ENCODE results near the gene RETSAT.
"Not testable (repeated sequence)": the region's sequence is repeated elsewhere in the genome, so short reads cannot be mapped to it uniquely, and the experiment has no call there.

Gene RETSAT

GRCh38 chr2:85378257-85378656 lies 23.9 kb upstream of the RETSAT start:
- no peak for DNase-seq (ENCODE audit: low read depth in 2 of 2)

GRCh38 chr2:85377083-85377482 lies 22.8 kb upstream of the RETSAT start:
- DNase-seq (ENCODE audit: low read depth in 2 of 2) = no peak

- no peak for DNase-seq (ENCODE audit: low read depth in 2 of 2)
Observed at GRCh38 chr2:85376291-85377065, 22.1 kb upstream of the RETSAT start.

- no peak for DNase-seq (ENCODE audit: low read depth in 2 of 2)
Observed at GRCh38 chr2:85371045-85371444, 16.7 kb upstream of the RETSAT start.

- no peak for DNase-seq (ENCODE audit: low read depth in 2 of 2)
Observed at GRCh38 chr2:85369500-85369899, 15.2 kb upstream of the RETSAT start.

GRCh38 chr2:85368921-85369320 lies 14.6 kb upstream of the RETSAT start:
- no peak for DNase-seq (ENCODE audit: low read depth in 2 of 2)

GRCh38 chr2:85367180-85367579 lies 12.9 kb upstream of the RETSAT start:
- DNase-seq (ENCODE audit: low read depth in 2 of 2) = no peak

- DNase-seq (ENCODE audit: low read depth in 2 of 2) = not testable (repeated sequence)
Observed at GRCh38 chr2:85362653-85363387, 8.5 kb upstream of the RETSAT start.

- DNase-seq (ENCODE audit: low read depth in 2 of 2) = no peak
Observed at GRCh38 chr2:85357736-85358135, 3.4 kb upstream of the RETSAT start.

GRCh38 chr2:85356186-85356585 lies 1.9 kb upstream of the RETSAT start:
- no peak for DNase-seq (ENCODE audit: low read depth in 2 of 2)

- DNase-seq (ENCODE audit: low read depth in 2 of 2) = no peak
Observed at GRCh38 chr2:85355521-85355920, 1.2 kb upstream of the RETSAT start.

GRCh38 chr2:85355073-85355410 lies 714 bp upstream of the RETSAT start:
- DNase-seq (ENCODE audit: low read depth in 2 of 2) = no peak

- peak in 1 of 2 donors; percentile 2 for DNase-seq (ENCODE audit: low read depth in 2 of 2)
Observed at GRCh38 chr2:85353876-85354285, 447 bp downstream of the RETSAT start.

- no peak for DNase-seq (ENCODE audit: low read depth in 2 of 2)
Observed at GRCh38 chr2:85347599-85347998, 6.7 kb downstream of the RETSAT start.

- DNase-seq (ENCODE audit: low read depth in 2 of 2) = no peak
Observed at GRCh38 chr2:85344356-85344954, 9.9 kb downstream of the RETSAT start.

GRCh38 chr2:85343207-85343895 lies 11.0 kb downstream of the RETSAT start:
- DNase-seq (ENCODE audit: low read depth in 2 of 2) = not testable (repeated sequence)

GRCh38 chr2:85342156-85342555 lies 12.2 kb downstream of the RETSAT start:
- no peak for DNase-seq (ENCODE audit: low read depth in 2 of 2)

GRCh38 chr2:85341269-85342029 lies 12.9 kb downstream of the RETSAT start:
- DNase-seq (ENCODE audit: low read depth in 2 of 2) = no peak

- DNase-seq (ENCODE audit: low read depth in 2 of 2) = no peak
Observed at GRCh38 chr2:85340034-85340892, 14.1 kb downstream of the RETSAT start.

GRCh38 chr2:85334928-85335327 lies 19.4 kb downstream of the RETSAT start:
- no peak for DNase-seq (ENCODE audit: low read depth in 2 of 2)

GRCh38 chr2:85333877-85334276 lies 20.5 kb downstream of the RETSAT start:
- not testable (repeated sequence) for DNase-seq (ENCODE audit: low read depth in 2 of 2)
